ENCODE measurements around the gene RGL1.

Gene RGL1

DNA sequence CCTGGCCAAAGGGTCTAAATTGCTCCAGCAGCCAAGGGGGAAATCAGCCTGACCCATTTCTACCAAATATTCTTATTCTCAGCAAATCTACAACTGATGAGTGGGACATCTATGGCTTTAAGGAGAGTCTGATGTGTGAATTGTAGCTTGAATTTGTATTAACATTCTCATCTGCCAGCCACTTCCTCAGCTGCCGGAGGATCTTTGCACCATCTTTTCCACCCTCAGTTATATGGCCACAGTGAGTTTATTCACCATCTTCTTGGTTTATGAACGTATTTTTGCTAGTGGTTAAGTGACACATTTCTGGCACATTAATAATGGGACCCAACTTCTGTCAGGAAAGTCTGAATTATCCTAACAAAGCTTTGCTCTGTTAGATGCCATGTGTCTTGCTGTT is 163.0 kb downstream of the RGL1 start:
- no peak for DNase-seq

DNA sequence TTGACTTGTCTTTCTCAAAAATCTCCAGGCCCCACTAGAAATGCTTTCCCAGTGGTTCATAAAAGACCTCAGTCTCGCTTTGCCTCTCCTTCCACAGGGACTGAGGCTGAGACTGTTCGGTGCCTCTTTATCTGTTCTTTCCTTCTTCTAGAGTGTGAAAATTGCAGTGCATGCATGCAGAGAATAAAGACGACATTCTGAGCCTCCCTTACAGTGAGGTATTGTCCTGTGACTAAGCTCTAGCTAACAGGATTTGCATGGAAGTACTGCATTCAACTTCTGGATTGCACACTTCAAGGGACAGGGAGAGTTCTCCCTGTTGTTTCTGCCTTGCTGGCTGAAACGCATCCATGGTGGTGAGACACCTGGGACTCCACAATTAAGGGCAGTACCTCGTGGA is 163.5 kb downstream of the RGL1 start:
- DNase-seq = no peak

- no peak for DNase-seq
Measured at GRCh38 chr1:183970516-183971300, 165.8 kb downstream of the RGL1 start.

DNA sequence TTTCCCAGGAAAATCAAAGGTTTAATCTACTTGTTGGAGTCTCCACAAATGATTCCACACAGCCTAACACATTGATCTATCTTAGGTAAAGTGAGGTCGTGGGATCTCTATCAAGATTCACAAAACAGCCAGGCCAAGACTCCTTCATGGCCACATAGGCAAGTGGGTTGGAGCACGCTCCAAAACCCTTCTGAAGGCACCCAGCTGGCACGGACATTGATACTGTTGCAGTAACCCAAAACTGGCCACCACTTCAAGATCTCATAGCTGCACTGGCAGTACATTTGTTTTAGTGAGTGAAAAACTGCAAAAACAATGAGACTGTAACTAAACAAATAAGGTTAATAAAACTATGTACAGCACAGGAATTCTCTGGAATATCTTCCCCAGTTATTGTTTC is 170.7 kb downstream of the RGL1 start:
- no peak for DNase-seq

DNA sequence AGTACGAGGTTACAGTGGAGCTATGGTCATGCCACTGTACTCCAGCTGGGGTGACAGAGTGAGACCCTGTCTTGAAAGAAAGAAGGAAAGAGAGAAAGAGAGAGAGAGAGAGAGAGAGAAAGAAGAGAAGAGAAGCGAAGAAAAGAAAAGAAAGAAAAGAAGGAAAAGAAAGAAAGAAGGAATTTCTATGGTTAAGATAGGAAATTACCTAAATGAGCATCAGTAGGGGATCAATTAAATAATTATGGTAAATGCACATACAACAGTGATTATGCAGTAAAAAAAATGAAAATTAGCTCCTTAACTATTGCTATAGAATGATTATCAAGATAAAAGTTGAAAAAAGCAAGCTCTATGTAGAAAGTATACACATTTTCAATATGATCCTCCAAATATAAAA is 172.8 kb downstream of the RGL1 start:
- no peak for DNase-seq
